CD4-positive, CD25-positive, alpha-beta regulatory T cell (primary cell): ENCODE results near the gene SHANK3. TPM values are rescaled to one million over a fixed set of nuclear protein-coding genes. Genes with fewer than 3 reads are reported as not detected.
"Not testable (repeated sequence)": the region's sequence is repeated elsewhere in the genome, so short reads cannot be mapped to it uniquely, and the experiment has no call there.

Experiments
- ATAC-seq, 2 donors: fragments of 150-1000 bp; cut with Tn5 transposase; one replicate each; pipeline ENCODE4 v1.10.0; 2021; ENCODE audit warnings: low read depth in 2 of 2, moderate number of reproducible peaks in 2 of 2, moderate library complexity in 1 of 2
- DNase-seq, 3 donors: peaks; one replicate each; pipeline versions ENCODE4 v3.0.0 to v3.0.0-alpha.2; 2012 to 2022; ENCODE audit warnings: mixed read lengths in 1 of 3
- H3K27ac ChIP-seq: one replicate; pipeline ENCODE4 v1.7.0; 2013; ENCODE audit warnings: mild to moderate bottlenecking, low read length; ENCODE audit not compliant: insufficient read depth, poor library complexity, severe bottlenecking
- H3K27me3 ChIP-seq: one replicate; pipeline ENCODE4 v1.7.0; 2013; ENCODE audit warnings: low read length; ENCODE audit not compliant: control insufficient read depth, insufficient read depth
- H3K36me3 ChIP-seq: one replicate; pipeline ENCODE4 v1.7.0; 2013; ENCODE audit warnings: mild to moderate bottlenecking, low read length, moderate library complexity; ENCODE audit not compliant: control insufficient read depth, insufficient read depth
- H3K4me1 ChIP-seq: 2 replicates; pipeline ENCODE4 v1.7.0; 2013; ENCODE audit warnings: mild to moderate bottlenecking, low read length; ENCODE audit not compliant: insufficient read depth, control insufficient read depth, poor library complexity, severe bottlenecking
- H3K4me3 ChIP-seq: one replicate; pipeline ENCODE4 v1.7.0; 2013; ENCODE audit warnings: low read depth, mild to moderate bottlenecking, low read length, moderate library complexity
- H3K9me3 ChIP-seq, 2 experiments: 1 replicate in 1 of 2; 2 replicates in 1 of 2; pipeline ENCODE4 v1.7.0; 2013; ENCODE audit warnings: low read length in 2 of 2, mild to moderate bottlenecking in 1 of 2, moderate library complexity in 1 of 2; ENCODE audit not compliant: control insufficient read depth in 2 of 2
- H3K27ac Mint-ChIP-seq, 3 donors: one replicate each; pipeline ENCODE4 v1.8.0; 2020 to 2022; ENCODE audit warnings: mild to moderate bottlenecking in 3 of 3, mixed read lengths in 3 of 3, moderate library complexity in 2 of 3
- H3K27me3 Mint-ChIP-seq: one replicate; pipeline ENCODE4 v1.8.0; 2022; ENCODE audit warnings: mild to moderate bottlenecking, mixed read lengths
- H3K36me3 Mint-ChIP-seq: one replicate; pipeline ENCODE4 v1.8.0; 2020; ENCODE audit warnings: mixed read lengths
- H3K4me1 Mint-ChIP-seq, 4 donors: one replicate each; pipeline ENCODE4 v1.8.0; 2020 to 2022; ENCODE audit warnings: mixed read lengths in 4 of 4, mild to moderate bottlenecking in 1 of 4
- H3K4me3 Mint-ChIP-seq, 4 donors: one replicate each; pipeline ENCODE4 v1.8.0; 2020 to 2022; ENCODE audit warnings: mild to moderate bottlenecking in 4 of 4, mixed read lengths in 4 of 4, moderate library complexity in 3 of 4
- H3K9me3 Mint-ChIP-seq, 7 donors: one replicate each; pipeline ENCODE4 v1.8.0; 2020 to 2022; ENCODE audit warnings: mixed read lengths in 7 of 7, mild to moderate bottlenecking in 3 of 7, moderate library complexity in 2 of 7
- polyA plus RNA-seq, 4 donors: library from polyadenylated mRNA; unstranded; fragments of 300-500 nt; fragmentation: Illumina TruSeq; gene quantifications; one replicate each; pipeline ENCODE4 v1.2.3, GENCODE V29; 2021
- total RNA-seq: library from RNA; stranded (reverse); gene quantifications from one replicate; pipeline ENCODE4 v1.2.3, GENCODE V29; 2022

The SHANK3 gene
- total and polyA plus RNA-seq, 5 donors from 2014 or later, result 0.67 TPM; not detected in 4

- Histone ChIP-seq H3K27me3 (no peaks in the 10 kb centered on the region), H3K36me3 (no peaks in the 10 kb centered on the region), H3K4me1 (no peaks in the 10 kb centered on the region), H3K4me3 (no peak overlapping the region), H3K9me3 (no peaks in the 10 kb centered on the region), H3K27ac (no peak overlapping the region)
- DNase-seq (no peak), ATAC-seq (no peak)
- H3K36me3 Mint-ChIP-seq, result no peaks in the 10 kb centered on the region
- peaks cover 0 to 2% (median 0%) of the 10 kb centered on the region in 7 donors for H3K9me3 Mint-ChIP-seq
- peaks cover 36% of the 10 kb centered on the region for H3K27me3 Mint-ChIP-seq
- no peaks in the 10 kb centered on the region for H3K4me1 Mint-ChIP-seq
- H3K4me3 Mint-ChIP-seq, result no peak overlapping the region
- H3K27ac Mint-ChIP-seq, result no peak overlapping the region
Observed at GRCh38 chr22:50657925-50658324, 14.7 kb upstream of the SHANK3 start.

- DNase-seq, H3K4me1 Mint-ChIP-seq, H3K9me3 ChIP-seq, H3K36me3 ChIP-seq, ATAC-seq, H3K27ac ChIP-seq, H3K27me3 ChIP-seq, H3K4me3 Mint-ChIP-seq, H3K4me1 ChIP-seq, H3K27ac Mint-ChIP-seq, H3K4me3 ChIP-seq, H3K36me3 Mint-ChIP-seq, H3K9me3 Mint-ChIP-seq: not testable (repeated sequence)
- peaks cover 43% of the 10 kb centered on the region for H3K27me3 Mint-ChIP-seq
Observed at GRCh38 chr22:50659711-50660110, 12.9 kb upstream of the SHANK3 start.

- H3K4me3 ChIP-seq, result no peak overlapping the region
- H3K4me3 Mint-ChIP-seq, result no peak overlapping the region
- no peaks in the 10 kb centered on the region for H3K4me1 Mint-ChIP-seq
- H3K27ac Mint-ChIP-seq, result no peak overlapping the region
- no peaks in the 10 kb centered on the region for H3K9me3 ChIP-seq
- DNase-seq (no peak), ATAC-seq (no peak)
- H3K27ac ChIP-seq, result no peak overlapping the region
- peaks cover 0 to 4% (median 0%) of the 10 kb centered on the region in 7 donors for H3K9me3 Mint-ChIP-seq
- no peaks in the 10 kb centered on the region for H3K27me3 ChIP-seq
- H3K27me3 Mint-ChIP-seq, result peaks cover 43% of the 10 kb centered on the region
- no peaks in the 10 kb centered on the region for H3K4me1 ChIP-seq
- no peaks in the 10 kb centered on the region for H3K36me3 Mint-ChIP-seq
- H3K36me3 ChIP-seq, result no peaks in the 10 kb centered on the region
Observed at GRCh38 chr22:50660306-50660705, 12.3 kb upstream of the SHANK3 start.

GRCh38 chr22:50665212-50665611 lies 7.4 kb upstream of the SHANK3 start:
- Histone ChIP-seq H3K27ac (no peak overlapping the region), H3K27me3 (peaks cover 8% of the 10 kb centered on the region), H3K4me3 (no peak overlapping the region), H3K9me3 (no peaks in the 10 kb centered on the region), H3K4me1 (no peaks in the 10 kb centered on the region), H3K36me3 (no peaks in the 10 kb centered on the region)
- Mint-ChIP-seq H3K27me3 (peaks cover 54% of the 10 kb centered on the region), H3K9me3 (peaks cover 0 to 2% (median 0%) of the 10 kb centered on the region in 7 donors), H3K4me1 (peaks cover 0 to under 1% (median 0%) of the 10 kb centered on the region in 4 donors), H3K36me3 (no peaks in the 10 kb centered on the region), H3K4me3 (no peak overlapping the region), H3K27ac (no peak overlapping the region)
- DNase-seq (no peak), ATAC-seq (no peak)

- ATAC-seq (no peak), DNase-seq (no peak)
- Histone ChIP-seq H3K9me3 (no peaks in the 10 kb centered on the region), H3K27me3 (peaks cover 8% of the 10 kb centered on the region), H3K27ac (no peak overlapping the region), H3K4me1 (no peaks in the 10 kb centered on the region), H3K36me3 (no peaks in the 10 kb centered on the region), H3K4me3 (no peak overlapping the region)
- no peak overlapping the region for H3K27ac Mint-ChIP-seq
- peaks cover 59% of the 10 kb centered on the region for H3K27me3 Mint-ChIP-seq
- H3K36me3 Mint-ChIP-seq, result no peaks in the 10 kb centered on the region
- no peak overlapping the region for H3K4me3 Mint-ChIP-seq
- peaks cover 0 to 3% (median 0%) of the 10 kb centered on the region in 7 donors for H3K9me3 Mint-ChIP-seq
- H3K4me1 Mint-ChIP-seq, result peaks cover 0 to 6% (median 2%) of the 10 kb centered on the region in 4 donors
Observed at GRCh38 chr22:50665738-50666137, 6.9 kb upstream of the SHANK3 start.

GRCh38 chr22:50670513-50670912 lies 2.1 kb upstream of the SHANK3 start:
- ATAC-seq, result no peak
- Mint-ChIP-seq H3K27ac (no peak overlapping the region), H3K36me3 (no peaks in the 10 kb centered on the region), H3K4me3 (peak overlapping the region in 1 of 4 donors; percentile 83), H3K9me3 (peaks cover 0 to 3% (median 0%) of the 10 kb centered on the region in 7 donors), H3K27me3 (peaks cover 55% of the 10 kb centered on the region), H3K4me1 (peaks cover 0 to 19% (median 6%) of the 10 kb centered on the region in 4 donors)
- H3K9me3 ChIP-seq, result no peaks in the 10 kb centered on the region
- H3K27me3 ChIP-seq, result peaks cover 14% of the 10 kb centered on the region
- no peak overlapping the region for H3K4me3 ChIP-seq
- no peaks in the 10 kb centered on the region for H3K36me3 ChIP-seq
- H3K4me1 ChIP-seq, result peaks cover 11% of the 10 kb centered on the region
- H3K27ac ChIP-seq, result no peak overlapping the region
- no peak for DNase-seq

- ATAC-seq, result no peak
- no peak for DNase-seq
- Histone ChIP-seq H3K36me3 (no peaks in the 10 kb centered on the region), H3K4me1 (peaks cover 11% of the 10 kb centered on the region), H3K9me3 (no peaks in the 10 kb centered on the region), H3K27ac (no peak overlapping the region), H3K4me3 (no peak overlapping the region), H3K27me3 (peaks cover 18% of the 10 kb centered on the region)
- Mint-ChIP-seq H3K9me3 (peaks cover 0 to 3% (median 0%) of the 10 kb centered on the region in 7 donors), H3K4me1 (peaks cover 0 to 23% (median 7%) of the 10 kb centered on the region in 4 donors), H3K27me3 (peaks cover 50% of the 10 kb centered on the region), H3K36me3 (no peaks in the 10 kb centered on the region), H3K4me3 (peak overlapping the region in 1 of 4 donors; percentile 83), H3K27ac (peak overlapping the region in 1 of 3 donors; percentile 71)
Observed at GRCh38 chr22:50670914-50671538, 1.6 kb upstream of the SHANK3 start.

GRCh38 chr22:50671641-50672040 lies 982 bp upstream of the SHANK3 start:
- H3K36me3 ChIP-seq, result no peaks in the 10 kb centered on the region
- H3K27ac ChIP-seq, result no peak overlapping the region
- ATAC-seq, result no peak
- H3K9me3 ChIP-seq, result no peaks in the 10 kb centered on the region
- Mint-ChIP-seq H3K36me3 (no peaks in the 10 kb centered on the region), H3K27me3 (peaks cover 47% of the 10 kb centered on the region), H3K4me3 (no peak overlapping the region), H3K4me1 (peaks cover 0 to 25% (median 7%) of the 10 kb centered on the region in 4 donors), H3K27ac (peak overlapping the region in 1 of 3 donors; percentile 71), H3K9me3 (peaks cover 0 to 3% (median 0%) of the 10 kb centered on the region in 7 donors)
- DNase-seq, result no peak
- peaks cover 18% of the 10 kb centered on the region for H3K27me3 ChIP-seq
- peaks cover 11% of the 10 kb centered on the region for H3K4me1 ChIP-seq
- no peak overlapping the region for H3K4me3 ChIP-seq
